GM12878 (cell line): Measurements from ENCODE around the gene ZFP91. TPM values are rescaled to one million over a fixed set of nuclear protein-coding genes. Genes with fewer than 3 reads are reported as not detected.

Source experiments
- ATAC-seq: fragments of 200-7000 bp; cut with Tn5 transposase; 3 replicates; pipeline ENCODE4 v1.9.1; 2020; ENCODE audit warnings: mild to moderate bottlenecking, moderate library complexity
- BruUV-seq: library from RNA; stranded (reverse); fragments of 400-500 nt; replicated peaks from 2 replicates; lab custom pipeline; 2021; lab: Mats Ljungman, UMichigan
- CTCF ChIA-PET: fragments of 300-600 bp; sonication (Branson Sonifier 250); formaldehyde crosslinking; extraction: SDS; loops from one replicate; lab custom pipeline; 2021; ENCODE audit warnings: inconsistent platforms; lab: Yijun Ruan, JAX
- POLR2A ChIA-PET: fragments of 350-600 bp; formaldehyde crosslinking; extraction: SDS; loops from one replicate; lab custom pipeline; 2021; ENCODE audit warnings: inconsistent platforms; lab: Charles Lee
- RAD21 ChIA-PET: fragments of 300-600 bp; sonication (Branson Sonifier 250); formaldehyde crosslinking; loops from one replicate; lab custom pipeline; 2023; ENCODE audit warnings: antibody characterized with exemption; ENCODE audit not compliant: unreplicated experiment; lab: Charles Lee
- SMC1A ChIA-PET: fragments of 300-600 bp; sonication (Branson Sonifier 250); formaldehyde crosslinking; loops from one replicate; lab custom pipeline; 2023; ENCODE audit not compliant: unreplicated experiment, uncharacterized antibody; lab: Charles Lee
- DNase-seq: peaks from one replicate; pipeline ENCODE4 v3.0.0-alpha.2; 2011; ENCODE audit warnings: low read depth, low spot score
- FAIRE-seq: peaks from 3 replicates; lab custom pipeline; 2011; peaks lifted over from hg19 to GRCh38; lab: Jason Lieb, UNC
- H2AFZ ChIP-seq: 2 replicates; pipeline ENCODE4 v1.6.0; 2011; ENCODE audit warnings: low read depth, low read length, control low read depth; ENCODE audit not compliant: control insufficient read depth
- H3K27ac ChIP-seq: 2 replicates; pipeline ENCODE4 v1.5.1; 2011; ENCODE audit warnings: control low read depth; ENCODE audit not compliant: control insufficient read depth, insufficient read depth
- H3K27me3 ChIP-seq, 2 experiments: replicated peaks in 1 of 2; 2 replicates each; pipeline versions ENCODE4 v1.6.0 to v1.6.1; 2011; ENCODE audit warnings: low read length in 1 of 2; ENCODE audit not compliant: control insufficient read depth in 2 of 2, insufficient read depth in 2 of 2
- H3K36me3 ChIP-seq, 2 experiments: 2 replicates each; pipeline ENCODE4 v1.5.1; 2011; ENCODE audit warnings: low read length in 1 of 2; ENCODE audit not compliant: control insufficient read depth in 2 of 2, insufficient read depth in 2 of 2
- H3K4me1 ChIP-seq: 2 replicates; pipeline ENCODE4 v1.6.1; 2011; ENCODE audit warnings: mild to moderate bottlenecking, low read length, moderate library complexity, mixed read lengths; ENCODE audit not compliant: control insufficient read depth, insufficient read depth
- H3K4me2 ChIP-seq: 2 replicates; pipeline ENCODE4 v1.6.0; 2011; ENCODE audit warnings: control low read depth; ENCODE audit not compliant: control insufficient read depth, insufficient read depth
- H3K4me3 ChIP-seq: fragments of 200-600 bp; sonication (generic); 2 replicates; pipeline ENCODE4 v1.5.1; 2016
- H3K79me2 ChIP-seq: 2 replicates; pipeline ENCODE4 v1.6.0; 2011; ENCODE audit warnings: low read length; ENCODE audit not compliant: control insufficient read depth, insufficient read depth
- H3K9ac ChIP-seq: 2 replicates; pipeline ENCODE4 v1.8.0; 2011; ENCODE audit warnings: low read length, control low read depth, mixed read lengths; ENCODE audit not compliant: control insufficient read depth, insufficient read depth
- H3K9me3 ChIP-seq: replicated peaks from 3 replicates; pipeline ENCODE4 v1.5.1; 2011; ENCODE audit warnings: mild to moderate bottlenecking, low read length; ENCODE audit not compliant: control insufficient read depth, insufficient read depth
- H4K20me1 ChIP-seq: 2 replicates; pipeline ENCODE4 v1.6.0; 2011; ENCODE audit not compliant: control insufficient read depth, insufficient read depth
- BMI1 ChIP-seq: fragments of 450-650 bp; IDR thresholded peaks from 2 replicates; pipeline ENCODE4 v1.6.1; 2016; ENCODE audit warnings: mild to moderate bottlenecking, moderate library complexity, borderline replicate concordance
- IRF5 ChIP-seq: fragments of 450-650 bp; IDR thresholded peaks from 2 replicates; pipeline ENCODE4 v1.6.1; 2017; ENCODE audit warnings: borderline replicate concordance
- NR2C1 ChIP-seq: fragments of 450-650 bp; IDR thresholded peaks from 2 replicates; pipeline ENCODE4 v1.6.1; 2017; ENCODE audit warnings: antibody characterized with exemption, mild to moderate bottlenecking, moderate library complexity
- POLR2AphosphoS2 ChIP-seq: IDR thresholded peaks from 2 replicates; pipeline ENCODE4 v1.6.1; 2011; ENCODE audit warnings: low read depth, mild to moderate bottlenecking, low read length, improper control_type of control experiment, moderate library complexity
- RELA ChIP-seq: fragments of 450-650 bp; IDR thresholded peaks from 2 replicates; pipeline ENCODE4 v1.8.0; 2014; ENCODE audit warnings: borderline replicate concordance; ENCODE audit not compliant: partially characterized antibody
- TBL1XR1 ChIP-seq: IDR thresholded peaks from 2 replicates; pipeline ENCODE4 v1.6.1; 2012; ENCODE audit warnings: low read depth, low read length, improper control_type of control experiment
- ZNF592 ChIP-seq: fragments of 450-650 bp; IDR thresholded peaks from 2 replicates; pipeline ENCODE4 v1.6.1; 2017; ENCODE audit warnings: mild to moderate bottlenecking, moderate library complexity
- whole genome bisulfite sequencing: methylation state at CpG from one replicate; pipeline ENCODE4 v1.1.6; 2016; ENCODE audit warnings: low lambda C conversion rate; ENCODE audit not compliant: insufficient replicate concordance, insufficient coverage; ENCODE audit errors: missing lambda C conversion rate; 5-methylcytosine and 5-hydroxymethylcytosine counted together
- in situ Hi-C: fragments of 300-500 bp; cut with MboI; formaldehyde crosslinking; loops from 9 replicates; pipeline ENCODE4 v1.14.3; 2018; ENCODE audit warnings: mixed read lengths
- intact Hi-C: fragments of 100-400 bp; cut with micrococcal nuclease; formaldehyde crosslinking; loops from one replicate; pipeline ENCODE4 v1.14.2; 2022; ENCODE audit not compliant: unreplicated experiment
- polyA plus RNA-seq, 11 experiments: library from polyadenylated mRNA; depleted of rRNA in 4 of 11; unstranded in 6 of 11; stranded (reverse) in 5 of 11; fragments of >200 nt; fragmentation: Nextera tagmentation in 4 of 11; fragmentation: Illumina TruSeq in 1 of 11; extraction: Ambion mirVana in 4 of 11; extraction: Trizol in 1 of 11; gene quantifications; 1 replicate in 1 of 11; 2 replicates in 10 of 11; pipeline versions ENCODE4 v1.2.1 to v1.2.3, GENCODE V29; 2011 to 2016; ENCODE audit warnings: inconsistent platforms in 2 of 11, missing spikeins in 2 of 11, low read depth in 1 of 11
- total RNA-seq, 4 experiments: library from RNA; depleted of rRNA in 3 of 4; stranded (reverse); fragments of >200 nt in 3 of 4; fragmentation: Illumina TruSeq in 1 of 4; extraction: Trizol in 1 of 4; gene quantifications; 2 replicates each; pipeline versions ENCODE4 v1.2.1 to v1.2.3, GENCODE V29; 2013 to 2021

The ZFP91 gene
- total and polyA plus RNA-seq, 10 of the 15 experiments (the other 5 are each of a cell fraction or from before 2014, with no cell fraction given), result 12.9 to 54.1 (median 31.7) TPM

- intact Hi-C loops (no loop called here), in situ Hi-C loops (loop anchor here (10.0 kb wide), 1 partner anchor 498 kb away; no protein-coding TSS in a partner anchor)
- WGBS, result 96% methylated on average over 2 of the region's 2 CpGs
- ChIA-PET CTCF (interaction anchor here (1.0 to 5.7 kb wide), 6 partner anchors 15 to 505 kb away, joined by 3 to 49 read pairs (median 11); partner anchors contain the start of gene LPXN), RAD21 (interaction anchor here (1.5 kb wide), 1 partner anchor 18 kb away, joined by 4 read pairs; no protein-coding TSS in a partner anchor), POLR2A (interaction anchor here (1.4 kb wide), 1 partner anchor 27 kb away, joined by 3 read pairs; no protein-coding TSS in a partner anchor), SMC1A (interaction anchor here (1.2 to 2.3 kb wide), 2 partner anchors 10 to 87 kb away, joined by 3 to 8 read pairs; no protein-coding TSS in a partner anchor)
- FAIRE-seq (no peak), ATAC-seq (no peak), DNase-seq (no peak)
- no TSS peak for BruUV-seq
- Histone ChIP-seq H3K4me2 (no peak overlapping the region), H3K4me1 (peaks cover 4% of the 10 kb centered on the region; the same call in 1 of the 2 replicates), H3K27me3 (no peaks in the 10 kb centered on the region), H3K79me2 (no peaks in the 10 kb centered on the region), H3K4me3 (no peak overlapping the region), H2AFZ (no peak overlapping the region), H4K20me1 (no peaks in the 10 kb centered on the region), H3K36me3 (no peaks in the 10 kb centered on the region), H3K27ac (no peak overlapping the region), H3K9me3 (no peaks in the 10 kb centered on the region), H3K9ac (no peak overlapping the region)
- TF ChIP-seq BMI1 (no peak), RELA (no peak), NR2C1 (no peak), TBL1XR1 (no peak), ZNF592 (no peak), POLR2AphosphoS2 (no peak), IRF5 (no peak)
These were observed 77.5 kb downstream of the ZFP91 start for GRCh38 chr11:58656348-58656747.
